ENCODE measurements around the gene TMEM151B.

TMEM151B gene

DNA sequence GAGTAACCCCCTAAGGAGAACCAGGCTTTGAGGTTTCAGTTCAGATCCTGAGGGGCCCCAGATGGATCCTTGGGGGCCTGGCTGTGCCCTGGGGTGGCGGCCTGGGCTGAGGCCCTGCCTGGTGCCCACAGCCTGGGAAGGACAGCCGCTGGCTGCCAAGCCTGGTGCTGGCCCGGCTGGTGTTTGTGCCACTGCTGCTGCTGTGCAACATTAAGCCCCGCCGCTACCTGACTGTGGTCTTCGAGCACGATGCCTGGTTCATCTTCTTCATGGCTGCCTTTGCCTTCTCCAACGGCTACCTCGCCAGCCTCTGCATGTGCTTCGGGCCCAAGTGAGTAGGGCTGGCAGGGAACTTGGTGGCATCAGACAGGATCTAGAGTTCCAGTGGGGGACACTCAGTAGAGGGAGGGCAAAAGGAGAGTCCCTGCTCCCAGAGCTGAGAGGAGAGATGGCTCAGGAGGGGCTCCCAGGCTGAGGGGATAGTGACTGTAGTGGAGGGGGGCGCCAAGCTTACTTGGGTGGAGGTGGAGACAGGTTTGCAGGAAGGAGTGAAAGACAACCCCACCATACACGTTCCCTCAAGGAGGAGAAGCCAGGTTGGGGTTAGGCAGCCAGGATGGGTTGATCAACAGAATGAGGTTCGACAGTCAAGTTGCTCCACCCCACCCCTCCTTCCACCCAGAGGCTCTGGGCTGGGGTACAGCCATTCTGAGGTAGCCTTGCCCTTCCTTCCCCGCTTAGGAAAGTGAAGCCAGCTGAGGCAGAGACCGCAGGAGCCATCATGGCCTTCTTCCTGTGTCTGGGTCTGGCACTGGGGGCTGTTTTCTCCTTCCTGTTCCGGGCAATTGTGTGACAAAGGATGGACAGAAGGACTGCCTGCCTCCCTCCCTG, 37.3 kb upstream of the TMEM151B start:
- DNase-seq (ENCODE audit: low spot score) (no peak), FAIRE-seq (no peak)

DNA sequence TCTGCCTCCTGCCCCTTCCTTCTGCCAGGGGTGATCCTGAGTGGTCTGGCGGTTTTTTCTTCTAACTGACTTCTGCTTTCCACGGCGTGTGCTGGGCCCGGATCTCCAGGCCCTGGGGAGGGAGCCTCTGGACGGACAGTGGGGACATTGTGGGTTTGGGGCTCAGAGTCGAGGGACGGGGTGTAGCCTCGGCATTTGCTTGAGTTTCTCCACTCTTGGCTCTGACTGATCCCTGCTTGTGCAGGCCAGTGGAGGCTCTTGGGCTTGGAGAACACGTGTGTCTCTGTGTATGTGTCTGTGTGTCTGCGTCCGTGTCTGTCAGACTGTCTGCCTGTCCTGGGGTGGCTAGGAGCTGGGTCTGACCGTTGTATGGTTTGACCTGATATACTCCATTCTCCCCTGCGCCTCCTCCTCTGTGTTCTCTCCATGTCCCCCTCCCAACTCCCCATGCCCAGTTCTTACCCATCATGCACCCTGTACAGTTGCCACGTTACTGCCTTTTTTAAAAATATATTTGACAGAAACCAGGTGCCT, 36.6 kb upstream of the TMEM151B start:
- no peak for FAIRE-seq

DNA sequence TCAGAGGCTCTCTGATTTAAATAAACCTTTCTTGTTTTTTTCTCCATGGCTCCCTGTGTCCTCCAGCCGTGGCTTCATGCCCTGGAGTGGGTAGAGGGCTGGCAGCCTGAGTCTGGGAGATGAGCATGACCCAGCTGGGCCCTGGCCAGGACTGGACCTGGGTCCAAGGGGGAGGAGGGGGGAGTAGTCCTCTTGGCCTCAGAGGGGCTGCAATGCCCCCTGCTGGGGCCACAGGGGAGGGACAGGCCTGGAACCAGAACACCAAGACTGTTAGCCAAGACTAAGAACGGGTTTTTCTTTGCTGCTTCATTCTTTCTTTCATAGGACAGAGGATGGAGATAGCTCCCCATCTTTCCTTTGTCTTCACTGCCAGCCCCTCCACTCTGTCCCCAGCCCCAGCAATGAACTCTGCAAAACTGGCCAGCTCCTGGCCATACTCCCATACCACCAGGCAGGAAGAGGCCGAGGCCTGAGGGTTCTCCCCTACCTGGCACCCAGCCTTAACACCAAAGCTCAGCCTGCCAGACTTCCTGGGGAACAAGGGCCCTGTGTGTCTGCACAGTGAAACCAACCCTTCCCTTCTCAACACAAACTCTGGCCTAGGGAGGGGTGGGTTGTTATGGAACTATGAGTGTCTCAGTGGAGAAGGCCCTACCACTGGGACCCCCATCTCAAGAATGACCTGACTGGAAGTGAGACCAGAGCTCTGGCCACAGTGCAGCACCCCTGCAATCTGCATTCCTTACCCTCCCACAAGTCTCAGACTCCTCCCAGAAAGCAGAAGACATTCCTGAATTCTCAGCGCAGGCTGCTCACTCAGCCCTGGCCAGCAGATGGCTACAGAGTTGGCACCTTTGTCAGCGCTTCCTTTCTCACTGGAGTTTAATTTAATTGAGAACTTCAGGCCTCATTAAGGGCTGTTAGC, 35.9 kb upstream of the TMEM151B start:
- FAIRE-seq, result no peak
- peak; percentile 63 for DNase-seq (ENCODE audit: low spot score)

More for the DNA sequence above, 36.6 kb upstream of the TMEM151B start:
- DNase-seq (ENCODE audit: low spot score), result no peak

DNA sequence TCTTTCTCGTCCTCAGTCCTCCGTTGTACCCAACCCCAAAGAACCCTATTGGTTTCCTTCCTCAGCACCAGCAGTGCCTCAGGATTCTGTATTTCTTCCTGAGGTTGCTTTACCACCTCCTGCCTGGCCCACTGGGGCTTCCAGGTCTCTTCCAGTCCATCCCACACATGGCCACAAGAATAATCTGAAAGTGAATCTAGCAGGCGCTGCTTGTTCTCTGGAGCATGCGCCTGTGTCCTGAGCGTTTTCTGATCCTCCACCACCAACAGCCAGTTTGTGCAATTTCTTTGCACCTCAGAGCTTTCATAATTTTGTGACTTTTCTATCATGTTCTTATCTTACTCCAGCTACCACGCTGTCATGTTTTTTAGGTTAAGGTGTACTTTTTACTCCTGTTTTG, 35.0 kb upstream of the TMEM151B start:
- FAIRE-seq, result no peak
- DNase-seq (ENCODE audit: low spot score), result no peak

GRCh38 chr6:44235891-44236516, 34.2 kb upstream of the TMEM151B start:
- no peak for FAIRE-seq

DNA sequence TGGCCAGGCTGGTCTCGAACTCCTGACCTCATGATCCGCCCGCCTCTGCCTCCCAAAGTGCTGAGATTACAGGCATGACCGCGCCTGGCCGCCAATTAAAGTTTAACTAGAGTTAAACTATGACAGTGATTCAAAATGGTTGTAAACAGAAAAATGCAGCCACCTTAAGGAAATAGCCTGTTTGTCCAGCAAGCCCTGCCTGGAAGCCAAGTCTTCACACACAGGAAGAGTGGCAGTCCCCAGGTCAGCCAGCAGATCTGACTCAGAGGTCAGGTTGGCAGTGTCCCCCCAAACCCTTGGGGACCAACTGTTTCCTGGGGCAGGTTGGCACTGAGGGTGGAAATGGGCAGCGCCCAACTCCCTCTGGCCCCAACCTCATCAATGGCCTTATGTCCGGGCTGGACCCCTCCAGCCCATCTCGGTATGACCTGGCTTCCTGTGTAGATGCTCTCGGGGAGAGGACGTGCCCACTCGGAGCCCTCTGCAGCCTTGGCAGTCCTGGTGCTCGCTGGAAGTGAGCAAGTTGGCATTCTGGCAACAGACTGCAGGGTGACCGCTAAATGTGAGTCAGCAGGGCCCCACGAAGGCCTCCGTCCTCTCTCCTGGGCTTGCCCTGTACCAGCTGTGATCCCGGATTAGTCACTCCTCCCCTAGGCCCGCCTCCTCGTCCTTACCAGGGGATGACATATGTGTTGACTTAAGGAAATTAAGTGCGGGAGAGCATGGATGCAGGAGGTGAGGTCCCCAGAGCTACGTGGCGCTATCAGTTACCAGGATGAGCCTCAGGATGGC, 33.0 kb upstream of the TMEM151B start:
- DNase-seq (ENCODE audit: low spot score), result peak; percentile 95
- peak; percentile 86 for FAIRE-seq

More at GRCh38 chr6:44235891-44236516, 34.2 kb upstream of the TMEM151B start:
- DNase-seq (ENCODE audit: low spot score), result no peak

DNA sequence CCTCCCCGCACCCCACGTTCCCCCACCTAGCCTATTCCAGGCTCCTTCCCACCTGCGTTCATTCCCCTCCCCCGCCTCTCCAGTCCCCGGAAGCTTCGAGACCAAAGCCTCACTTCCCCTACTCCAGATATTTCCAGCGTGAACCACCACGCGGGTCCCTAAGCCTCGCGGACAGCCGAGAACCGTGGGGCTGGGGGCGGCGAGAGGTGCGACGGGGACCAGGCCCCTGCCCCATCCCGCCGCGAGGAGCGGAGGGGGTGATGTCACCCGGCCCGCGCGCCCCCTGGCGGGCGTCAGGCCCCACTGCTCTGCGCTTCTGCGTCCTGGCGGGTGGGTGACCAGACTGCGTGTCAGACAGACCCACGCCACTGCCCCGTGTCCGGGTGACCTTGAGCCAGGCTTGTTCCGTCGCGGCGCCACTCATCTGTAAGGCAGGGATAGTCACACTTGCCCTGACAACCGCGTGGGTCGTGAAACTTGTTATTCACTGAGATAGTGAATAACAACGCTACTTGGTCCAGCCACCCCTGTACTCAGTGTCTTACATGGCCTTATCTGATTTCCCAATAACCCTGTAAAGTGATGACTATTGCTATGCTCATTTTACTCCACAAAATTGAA, 32.3 kb upstream of the TMEM151B start:
- DNase-seq (ENCODE audit: low spot score) (peak; percentile 86), FAIRE-seq (peak; percentile 77)

GRCh38 chr6:44238687-44239350, 31.4 kb upstream of the TMEM151B start:
- FAIRE-seq, result no peak
- no peak for DNase-seq (ENCODE audit: low spot score)

GRCh38 chr6:44243345-44243744, 26.9 kb upstream of the TMEM151B start:
- FAIRE-seq, result no peak

GRCh38 chr6:44245391-44245911, 24.8 kb upstream of the TMEM151B start:
- FAIRE-seq, result no peak

More at GRCh38 chr6:44243345-44243744, 26.9 kb upstream of the TMEM151B start:
- DNase-seq (ENCODE audit: low spot score), result no peak

GRCh38 chr6:44245912-44246662, 24.2 kb upstream of the TMEM151B start:
- peak; percentile 87 for DNase-seq (ENCODE audit: low spot score)
- FAIRE-seq, result no peak

More at GRCh38 chr6:44245391-44245911, 24.8 kb upstream of the TMEM151B start:
- DNase-seq (ENCODE audit: low spot score), result no peak

GRCh38 chr6:44246663-44247337, 23.4 kb upstream of the TMEM151B start, which contains the start of gene HSP90AB1:
TSS of gene HSP90AB1 (plus strand) at chr6:44247101. CDS start at chr6:44248630, 1,529 bp downstream.
- FAIRE-seq, result no peak
- DNase-seq (ENCODE audit: low spot score), result peak; percentile 93

GRCh38 chr6:44247338-44248302, 22.6 kb upstream of the TMEM151B start:
- peak; percentile 53 for DNase-seq (ENCODE audit: low spot score)
- FAIRE-seq, result no peak

- DNase-seq (ENCODE audit: low spot score) (no peak), FAIRE-seq (no peak)
Observed at GRCh38 chr6:44248579-44248978, 21.7 kb upstream of the TMEM151B start.

DNA sequence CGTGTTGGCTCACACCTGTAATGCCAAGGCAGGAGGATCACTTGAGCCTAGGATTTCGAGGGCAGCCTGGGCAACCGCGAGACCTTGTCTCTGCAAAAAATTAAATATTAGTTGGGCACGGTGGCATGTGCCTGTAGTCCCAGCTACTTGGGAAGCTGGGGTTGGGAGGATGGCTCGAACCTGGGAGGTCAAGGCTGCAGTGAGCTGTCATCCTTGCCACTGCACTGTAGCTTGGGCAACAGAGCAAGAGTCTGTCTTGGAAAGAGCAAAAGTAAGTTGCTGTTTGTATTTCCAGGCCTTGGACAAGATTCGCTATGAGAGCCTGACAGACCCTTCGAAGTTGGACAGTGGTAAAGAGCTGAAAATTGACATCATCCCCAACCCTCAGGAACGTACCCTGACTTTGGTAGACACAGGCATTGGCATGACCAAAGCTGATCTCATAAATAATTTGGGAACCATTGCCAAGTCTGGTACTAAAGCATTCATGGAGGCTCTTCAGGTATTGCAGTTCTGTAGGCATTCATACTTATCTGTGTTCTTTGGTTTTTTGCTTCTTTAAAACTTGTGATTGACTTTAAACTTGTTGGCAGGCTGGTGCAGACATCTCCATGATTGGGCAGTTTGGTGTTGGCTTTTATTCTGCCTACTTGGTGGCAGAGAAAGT, 21.0 kb upstream of the TMEM151B start:
- DNase-seq (ENCODE audit: low spot score) (no peak), FAIRE-seq (no peak)
